Stimulated activated CD4-positive, alpha-beta T cell treated with anti-CD3 and anti-CD28 coated beads, Interleukin-12 subunit alpha, Interleukin-12 subunit beta, amount 100 ng/mL, for 4 hours (primary cell): ENCODE results near the gene ARPC2.
A peak's percentile ranks its signal among the peaks of the same experiment; 100 is the strongest.

ENCODE experiments used
- DNase-seq: peaks from one replicate; pipeline ENCODE4 v3.0.0-alpha.2; 2020

ARPC2 gene

GRCh38 chr2:218217360-218218267 lies 625 bp downstream of the ARPC2 start:
- peak; percentile 70 for DNase-seq

GRCh38 chr2:218218268-218219185 lies 1.5 kb downstream of the ARPC2 start:
- DNase-seq, result no peak

GRCh38 chr2:218219934-218220333 lies 2.9 kb downstream of the ARPC2 start:
- no peak for DNase-seq

GRCh38 chr2:218221000-218221399 lies 4.0 kb downstream of the ARPC2 start:
- no peak for DNase-seq

- no peak for DNase-seq
These were observed 6.1 kb downstream of the ARPC2 start for GRCh38 chr2:218223046-218223445.

GRCh38 chr2:218224186-218224585 lies 7.2 kb downstream of the ARPC2 start:
- DNase-seq, result no peak

- no peak for DNase-seq
These were observed 9.9 kb downstream of the ARPC2 start for GRCh38 chr2:218226903-218227302.

GRCh38 chr2:218228366-218229090 lies 11.5 kb downstream of the ARPC2 start:
- no peak for DNase-seq

GRCh38 chr2:218229239-218229638 lies 12.2 kb downstream of the ARPC2 start:
- no peak for DNase-seq

GRCh38 chr2:218229851-218230250 lies 12.9 kb downstream of the ARPC2 start:
- DNase-seq, result no peak

- DNase-seq, result no peak
These were observed 13.9 kb downstream of the ARPC2 start for GRCh38 chr2:218230882-218231281.

GRCh38 chr2:218233543-218233942 lies 16.6 kb downstream of the ARPC2 start:
- DNase-seq, result no peak

GRCh38 chr2:218234521-218234920 lies 17.5 kb downstream of the ARPC2 start:
- DNase-seq, result no peak

- no peak for DNase-seq
These were observed 18.0 kb downstream of the ARPC2 start for GRCh38 chr2:218235017-218235416.

- DNase-seq, result no peak
These were observed 19.8 kb downstream of the ARPC2 start for GRCh38 chr2:218236829-218237228.

- DNase-seq, result no peak
These were observed 21.9 kb downstream of the ARPC2 start for GRCh38 chr2:218238887-218239286.

GRCh38 chr2:218244204-218244603 lies 27.2 kb downstream of the ARPC2 start:
- no peak for DNase-seq

GRCh38 chr2:218244665-218245064 lies 27.7 kb downstream of the ARPC2 start:
- DNase-seq, result no peak

- DNase-seq, result no peak
These were observed 28.2 kb downstream of the ARPC2 start for GRCh38 chr2:218245214-218245613.

- DNase-seq, result no peak
These were observed 32.7 kb downstream of the ARPC2 start for GRCh38 chr2:218249691-218250090.

- DNase-seq, result no peak
These were observed 35.7 kb downstream of the ARPC2 start for GRCh38 chr2:218252509-218253231.

GRCh38 chr2:218253232-218253625 lies 36.2 kb downstream of the ARPC2 start:
- DNase-seq, result no peak
